Fibroblast of lung (primary cell): ENCODE results near the gene UGT2B17. TPM values are rescaled to one million over a fixed set of nuclear protein-coding genes. Genes with fewer than 3 reads are reported as not detected.

Experiments
- DNase-seq, 2 donors: peaks; one replicate each; pipeline versions ENCODE4 v3.0.0 to v3.0.0-alpha.2; 2010; ENCODE audit warnings: low read depth in 2 of 2
- H2AFZ ChIP-seq: 2 replicates; pipeline ENCODE4 v1.5.1; 2012; ENCODE audit warnings: low read length, control low read depth, inconsistent platforms
- H3K27ac ChIP-seq: 2 replicates; pipeline ENCODE4 v1.5.1; 2011; ENCODE audit warnings: low read length, control low read depth; ENCODE audit not compliant: insufficient read depth
- H3K27me3 ChIP-seq: 2 replicates; pipeline ENCODE4 v1.5.1; 2011; ENCODE audit warnings: mild to moderate bottlenecking, low read length; ENCODE audit not compliant: control insufficient read depth, insufficient read depth
- H3K36me3 ChIP-seq: 2 replicates; pipeline ENCODE4 v1.5.1; 2011; ENCODE audit warnings: low read length; ENCODE audit not compliant: control insufficient read depth, insufficient read depth
- H3K4me1 ChIP-seq: 2 replicates; pipeline ENCODE4 v1.5.1; 2011; ENCODE audit warnings: low read length; ENCODE audit not compliant: control insufficient read depth, insufficient read depth; ENCODE audit errors: extremely low read depth
- H3K4me2 ChIP-seq: 2 replicates; pipeline ENCODE4 v1.5.1; 2011; ENCODE audit warnings: low read length, control low read depth; ENCODE audit not compliant: insufficient read depth; ENCODE audit errors: extremely low read depth
- H3K4me3 ChIP-seq, 4 experiments: fragments of 200-600 bp in 1 of 4; sonication (generic) in 1 of 4; replicated peaks in 1 of 4; 2 replicates each; pipeline ENCODE4 v1.5.1; 2011 to 2016; ENCODE audit warnings: low read length in 4 of 4, low read depth in 3 of 4, mild to moderate bottlenecking in 3 of 4, control low read depth in 2 of 4, inconsistent platforms in 1 of 4, mixed read lengths in 1 of 4; ENCODE audit not compliant: insufficient read depth in 1 of 4; ENCODE audit errors: control extremely low read depth in 1 of 4
- H3K79me2 ChIP-seq: 2 replicates; pipeline ENCODE4 v1.5.1; 2012; ENCODE audit warnings: mild to moderate bottlenecking, low read length, inconsistent platforms; ENCODE audit not compliant: control insufficient read depth, insufficient read depth
- H3K9ac ChIP-seq: 2 replicates; pipeline ENCODE4 v1.5.1; 2011; ENCODE audit warnings: mild to moderate bottlenecking, low read length, control low read depth; ENCODE audit not compliant: insufficient read depth
- H3K9me3 ChIP-seq: 2 replicates; pipeline ENCODE4 v1.5.1; 2012; ENCODE audit warnings: low read depth, low read length; ENCODE audit not compliant: control insufficient read depth, insufficient read depth
- H4K20me1 ChIP-seq: 2 replicates; pipeline ENCODE4 v1.5.1; 2011; ENCODE audit warnings: low read length; ENCODE audit not compliant: control insufficient read depth, insufficient read depth; ENCODE audit errors: extremely low read depth
- CTCF ChIP-seq, 2 donors: IDR thresholded peaks in 1 of 2; conservative IDR thresholded peaks in 1 of 2; 1 replicate in 1 of 2; 2 replicates in 1 of 2; pipeline ENCODE4 v1.5.1; 2011 to 2012; ENCODE audit warnings: low read length in 2 of 2, control low read depth in 1 of 2, inconsistent platforms in 1 of 2, low read depth in 1 of 2, mild to moderate bottlenecking in 1 of 2
- EZH2 ChIP-seq: IDR thresholded peaks from 2 replicates; pipeline ENCODE4 v1.5.1; 2012; ENCODE audit warnings: low read length, control low read depth, mild to moderate bottlenecking; ENCODE audit errors: missing control alignments
- polyA plus RNA-seq, 2 donors: library from polyadenylated mRNA; depleted of rRNA in 1 of 2; stranded (reverse) in 1 of 2; unstranded in 1 of 2; fragments of >200 nt; gene quantifications; 2 replicates each; pipeline ENCODE4 v1.2.1, GENCODE V29; 2011 to 2012; ENCODE audit warnings: missing spikeins in 1 of 2
- total RNA-seq: library from RNA; depleted of rRNA; stranded (reverse); fragments of >200 nt; gene quantifications from 2 replicates; pipeline ENCODE4 v1.2.1, GENCODE V29; 2014

UGT2B17 gene
- total and polyA plus RNA-seq, 2 donors (not counting 1 experiment from before 2014, with no cell fraction given) = not detected

GRCh38 chr4:68615699-68616422, 39.7 kb upstream of the UGT2B17 start:
- no peaks in the 10 kb centered on the region for H3K36me3 ChIP-seq
- no peak for DNase-seq
- no peaks in the 10 kb centered on the region for H3K79me2 ChIP-seq
- H3K4me3 ChIP-seq = no peak overlapping the region
- no peaks in the 10 kb centered on the region for H3K4me1 ChIP-seq
- no peaks in the 10 kb centered on the region for H3K9me3 ChIP-seq
- H2AFZ ChIP-seq = no peak overlapping the region
- no peak overlapping the region for H3K27ac ChIP-seq
- no peak overlapping the region for H3K4me2 ChIP-seq
- no peaks in the 10 kb centered on the region for H4K20me1 ChIP-seq
- TF ChIP-seq CTCF (conservative IDR thresholded peaks at IDR 0.05 in 1 of 2, IDR thresholded peaks at IDR 0.05 in 1 of 2; ENCODE audit: low read depth in 1 of 2, low read length in 2 of 2) (no peak), EZH2 (no peak)
- H3K27me3 ChIP-seq = no peaks in the 10 kb centered on the region
- no peak overlapping the region for H3K9ac ChIP-seq

DNA sequence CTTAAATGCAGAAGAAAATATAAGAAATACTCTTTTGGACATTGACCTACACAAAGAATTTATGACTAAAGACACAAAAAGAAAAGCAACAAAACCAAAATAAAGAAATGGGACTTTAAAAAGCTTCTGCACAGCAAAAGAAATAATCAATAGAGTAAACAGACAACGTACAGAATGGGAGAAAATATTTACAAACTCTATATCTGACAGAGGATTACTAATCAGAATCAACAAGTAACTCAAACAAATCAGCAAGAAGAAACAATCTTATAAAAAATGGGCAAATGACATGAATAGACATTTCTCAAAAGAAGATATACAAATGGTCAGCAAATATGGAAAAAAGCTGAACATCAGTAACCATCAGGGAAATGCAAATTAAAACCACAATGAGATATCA, 37.6 kb upstream of the UGT2B17 start:
- H3K36me3 ChIP-seq = no peaks in the 10 kb centered on the region
- no peak overlapping the region for H3K27ac ChIP-seq
- no peaks in the 10 kb centered on the region for H3K9me3 ChIP-seq
- no peak overlapping the region for H2AFZ ChIP-seq
- no peak overlapping the region for H3K4me2 ChIP-seq
- no peak overlapping the region for H3K9ac ChIP-seq
- TF ChIP-seq EZH2 (no peak), CTCF (conservative IDR thresholded peaks at IDR 0.05 in 1 of 2, IDR thresholded peaks at IDR 0.05 in 1 of 2; ENCODE audit: low read depth in 1 of 2, low read length in 2 of 2) (no peak)
- H3K4me1 ChIP-seq = no peaks in the 10 kb centered on the region
- no peaks in the 10 kb centered on the region for H3K27me3 ChIP-seq
- no peak for DNase-seq
- no peaks in the 10 kb centered on the region for H4K20me1 ChIP-seq
- H3K79me2 ChIP-seq = no peaks in the 10 kb centered on the region
- no peak overlapping the region for H3K4me3 ChIP-seq

- no peaks in the 10 kb centered on the region for H3K79me2 ChIP-seq
- TF ChIP-seq CTCF (conservative IDR thresholded peaks at IDR 0.05 in 1 of 2, IDR thresholded peaks at IDR 0.05 in 1 of 2; ENCODE audit: low read depth in 1 of 2, low read length in 2 of 2) (no peak), EZH2 (no peak)
- no peaks in the 10 kb centered on the region for H3K4me1 ChIP-seq
- DNase-seq = no peak
- H3K27me3 ChIP-seq = no peaks in the 10 kb centered on the region
- H3K4me3 ChIP-seq = no peak overlapping the region
- H3K9me3 ChIP-seq = no peaks in the 10 kb centered on the region
- no peak overlapping the region for H2AFZ ChIP-seq
- H3K36me3 ChIP-seq = no peaks in the 10 kb centered on the region
- H3K27ac ChIP-seq = no peak overlapping the region
- H3K9ac ChIP-seq = no peak overlapping the region
- H4K20me1 ChIP-seq = no peaks in the 10 kb centered on the region
- H3K4me2 ChIP-seq = no peak overlapping the region
Measured at GRCh38 chr4:68606240-68606639, 30.1 kb upstream of the UGT2B17 start.
